Measurements from ENCODE around the gene REX1BD. TPM values are rescaled to one million over a fixed set of nuclear protein-coding genes. Genes with fewer than 3 reads are reported as not detected.
A peak's percentile ranks its signal among the peaks of the same experiment; 100 is the strongest.

REX1BD gene
- total and polyA plus RNA-seq, 2 of the 13 experiments (the other 11 are each of a cell fraction or from before 2014, with no cell fraction given): 7.5 to 25.4 TPM

DNA sequence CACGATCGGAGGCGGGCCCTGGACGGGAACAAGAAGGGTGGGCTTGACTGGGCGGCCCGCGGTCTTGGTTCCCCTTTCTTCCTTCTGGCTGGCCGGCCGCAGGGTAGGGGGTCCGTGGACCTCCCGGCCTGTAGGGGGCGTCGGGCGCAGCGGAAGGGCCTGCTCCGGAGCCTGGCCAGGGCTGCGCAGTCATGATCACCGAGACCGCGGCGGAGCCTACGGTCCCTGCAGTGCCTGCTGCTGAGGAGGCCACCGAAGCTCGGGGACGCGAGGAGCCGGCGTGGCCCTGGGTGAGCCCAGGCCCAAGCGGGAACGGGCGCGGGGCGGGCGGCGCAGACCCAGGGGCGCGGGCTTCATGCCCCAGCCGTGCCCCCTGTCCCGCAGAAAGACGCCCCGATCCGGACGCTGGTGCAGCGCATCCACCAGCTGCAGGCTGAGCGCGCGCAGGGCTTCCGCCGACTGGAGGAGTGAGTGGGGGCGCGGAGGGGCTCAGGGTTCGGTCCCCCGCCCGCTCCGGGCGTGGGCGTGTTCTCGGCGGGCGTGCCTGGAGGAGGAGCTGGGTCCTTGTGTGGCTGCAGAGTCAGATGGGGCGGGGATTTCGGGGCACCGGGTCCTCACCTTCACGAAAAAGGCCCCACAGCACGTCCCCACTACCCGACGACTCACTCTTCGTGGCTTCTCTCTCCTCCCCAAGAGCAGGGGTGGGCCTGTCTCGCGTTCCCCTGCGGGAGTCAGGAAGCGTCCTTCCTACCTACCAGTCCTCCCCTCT, at the start of gene REX1BD (continued):
- TF ChIP-seq, protein P1, sequence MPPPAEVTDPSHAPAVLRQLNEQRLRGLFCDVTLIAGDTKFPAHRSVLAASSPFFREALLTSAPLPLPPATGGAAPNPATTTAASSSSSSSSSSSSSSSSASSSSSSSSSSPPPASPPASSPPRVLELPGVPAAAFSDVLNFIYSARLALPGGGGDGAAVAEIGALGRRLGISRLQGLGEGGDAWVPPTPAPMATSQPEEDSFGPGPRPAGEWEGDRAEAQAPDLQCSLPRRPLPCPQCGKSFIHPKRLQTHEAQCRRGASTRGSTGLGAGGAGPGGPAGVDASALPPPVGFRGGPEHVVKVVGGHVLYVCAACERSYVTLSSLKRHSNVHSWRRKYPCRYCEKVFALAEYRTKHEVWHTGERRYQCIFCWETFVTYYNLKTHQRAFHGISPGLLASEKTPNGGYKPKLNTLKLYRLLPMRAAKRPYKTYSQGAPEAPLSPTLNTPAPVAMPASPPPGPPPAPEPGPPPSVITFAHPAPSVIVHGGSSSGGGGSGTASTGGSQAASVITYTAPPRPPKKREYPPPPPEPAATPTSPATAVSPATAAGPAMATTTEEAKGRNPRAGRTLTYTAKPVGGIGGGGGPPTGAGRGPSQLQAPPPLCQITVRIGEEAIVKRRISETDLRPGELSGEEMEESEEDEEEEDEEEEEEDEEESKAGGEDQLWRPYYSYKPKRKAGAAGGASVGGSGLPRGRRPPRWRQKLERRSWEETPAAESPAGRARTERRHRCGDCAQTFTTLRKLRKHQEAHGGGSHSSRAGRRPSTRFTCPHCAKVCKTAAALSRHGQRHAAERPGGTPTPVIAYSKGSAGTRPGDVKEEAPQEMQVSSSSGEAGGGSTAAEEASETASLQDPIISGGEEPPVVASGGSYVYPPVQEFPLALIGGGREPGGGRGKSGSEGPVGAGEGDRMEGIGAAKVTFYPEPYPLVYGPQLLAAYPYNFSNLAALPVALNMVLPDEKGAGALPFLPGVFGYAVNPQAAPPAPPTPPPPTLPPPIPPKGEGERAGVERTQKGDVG (CRISPR knock-in tag; IDR thresholded peaks at IDR 0.05; ENCODE audit: borderline replicate concordance): no peak
- TF ChIP-seq, protein P2, sequence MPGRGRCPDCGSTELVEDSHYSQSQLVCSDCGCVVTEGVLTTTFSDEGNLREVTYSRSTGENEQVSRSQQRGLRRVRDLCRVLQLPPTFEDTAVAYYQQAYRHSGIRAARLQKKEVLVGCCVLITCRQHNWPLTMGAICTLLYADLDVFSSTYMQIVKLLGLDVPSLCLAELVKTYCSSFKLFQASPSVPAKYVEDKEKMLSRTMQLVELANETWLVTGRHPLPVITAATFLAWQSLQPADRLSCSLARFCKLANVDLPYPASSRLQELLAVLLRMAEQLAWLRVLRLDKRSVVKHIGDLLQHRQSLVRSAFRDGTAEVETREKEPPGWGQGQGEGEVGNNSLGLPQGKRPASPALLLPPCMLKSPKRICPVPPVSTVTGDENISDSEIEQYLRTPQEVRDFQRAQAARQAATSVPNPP (CRISPR knock-in tag; IDR thresholded peaks at IDR 0.05): peak; percentile 66
- TF ChIP-seq, protein P3, sequence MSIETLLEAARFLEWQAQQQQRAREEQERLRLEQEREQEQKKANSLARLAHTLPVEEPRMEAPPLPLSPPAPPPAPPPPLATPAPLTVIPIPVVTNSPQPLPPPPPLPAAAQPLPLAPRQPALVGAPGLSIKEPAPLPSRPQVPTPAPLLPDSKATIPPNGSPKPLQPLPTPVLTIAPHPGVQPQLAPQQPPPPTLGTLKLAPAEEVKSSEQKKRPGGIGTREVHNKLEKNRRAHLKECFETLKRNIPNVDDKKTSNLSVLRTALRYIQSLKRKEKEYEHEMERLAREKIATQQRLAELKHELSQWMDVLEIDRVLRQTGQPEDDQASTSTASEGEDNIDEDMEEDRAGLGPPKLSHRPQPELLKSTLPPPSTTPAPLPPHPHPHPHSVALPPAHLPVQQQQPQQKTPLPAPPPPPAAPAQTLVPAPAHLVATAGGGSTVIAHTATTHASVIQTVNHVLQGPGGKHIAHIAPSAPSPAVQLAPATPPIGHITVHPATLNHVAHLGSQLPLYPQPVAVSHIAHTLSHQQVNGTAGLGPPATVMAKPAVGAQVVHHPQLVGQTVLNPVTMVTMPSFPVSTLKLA (IDR thresholded peaks at IDR 0.05): no peak
- TF ChIP-seq, protein P4, sequence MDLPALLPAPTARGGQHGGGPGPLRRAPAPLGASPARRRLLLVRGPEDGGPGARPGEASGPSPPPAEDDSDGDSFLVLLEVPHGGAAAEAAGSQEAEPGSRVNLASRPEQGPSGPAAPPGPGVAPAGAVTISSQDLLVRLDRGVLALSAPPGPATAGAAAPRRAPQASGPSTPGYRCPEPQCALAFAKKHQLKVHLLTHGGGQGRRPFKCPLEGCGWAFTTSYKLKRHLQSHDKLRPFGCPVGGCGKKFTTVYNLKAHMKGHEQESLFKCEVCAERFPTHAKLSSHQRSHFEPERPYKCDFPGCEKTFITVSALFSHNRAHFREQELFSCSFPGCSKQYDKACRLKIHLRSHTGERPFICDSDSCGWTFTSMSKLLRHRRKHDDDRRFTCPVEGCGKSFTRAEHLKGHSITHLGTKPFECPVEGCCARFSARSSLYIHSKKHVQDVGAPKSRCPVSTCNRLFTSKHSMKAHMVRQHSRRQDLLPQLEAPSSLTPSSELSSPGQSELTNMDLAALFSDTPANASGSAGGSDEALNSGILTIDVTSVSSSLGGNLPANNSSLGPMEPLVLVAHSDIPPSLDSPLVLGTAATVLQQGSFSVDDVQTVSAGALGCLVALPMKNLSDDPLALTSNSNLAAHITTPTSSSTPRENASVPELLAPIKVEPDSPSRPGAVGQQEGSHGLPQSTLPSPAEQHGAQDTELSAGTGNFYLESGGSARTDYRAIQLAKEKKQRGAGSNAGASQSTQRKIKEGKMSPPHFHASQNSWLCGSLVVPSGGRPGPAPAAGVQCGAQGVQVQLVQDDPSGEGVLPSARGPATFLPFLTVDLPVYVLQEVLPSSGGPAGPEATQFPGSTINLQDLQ (CRISPR knock-in tag; IDR thresholded peaks at IDR 0.05): no peak
- no peak for TF ChIP-seq ADNP (CRISPR knock-in tag; IDR thresholded peaks at IDR 0.05)
- TF ChIP-seq AKAP8 (CRISPR knock-in tag; IDR thresholded peaks at IDR 0.05): 0 out of 2 replicates have a peak, but pooled peaks have one; percentile 41
- TF ChIP-seq YEATS4 (CRISPR knock-in tag; IDR thresholded peaks at IDR 0.05; ENCODE audit: borderline replicate concordance): peak; percentile 70
- peak; percentile 63; the same call in 1 of the 2 replicates for TF ChIP-seq FOXA3 (CRISPR knock-in tag; IDR thresholded peaks at IDR 0.05)
- peak; percentile 82 for TF ChIP-seq KDM3A (CRISPR knock-in tag; IDR thresholded peaks at IDR 0.05; ENCODE audit: low read depth)
- TF ChIP-seq ZBTB8A (CRISPR knock-in tag; IDR thresholded peaks at IDR 0.05; ENCODE audit: borderline replicate concordance, low read depth): no peak; the same call in 1 of the 2 replicates
- TF ChIP-seq RAD51 (IDR thresholded peaks at IDR 0.05; ENCODE audit: borderline replicate concordance): no peak
- TF ChIP-seq GATA4 (IDR thresholded peaks at IDR 0.05; ENCODE audit: borderline replicate concordance, low read depth): peak; percentile 80
- TF ChIP-seq KDM4B (CRISPR knock-in tag; IDR thresholded peaks at IDR 0.05): peak; percentile 88
- peak; percentile 78 for TF ChIP-seq TBX2 (CRISPR knock-in tag; IDR thresholded peaks at IDR 0.05; ENCODE audit: borderline replicate concordance)
- peak; percentile 64; the same call in 1 of the 2 replicates for TF ChIP-seq ZNF160 (CRISPR knock-in tag; IDR thresholded peaks at IDR 0.05)
- TF ChIP-seq, protein P5, sequence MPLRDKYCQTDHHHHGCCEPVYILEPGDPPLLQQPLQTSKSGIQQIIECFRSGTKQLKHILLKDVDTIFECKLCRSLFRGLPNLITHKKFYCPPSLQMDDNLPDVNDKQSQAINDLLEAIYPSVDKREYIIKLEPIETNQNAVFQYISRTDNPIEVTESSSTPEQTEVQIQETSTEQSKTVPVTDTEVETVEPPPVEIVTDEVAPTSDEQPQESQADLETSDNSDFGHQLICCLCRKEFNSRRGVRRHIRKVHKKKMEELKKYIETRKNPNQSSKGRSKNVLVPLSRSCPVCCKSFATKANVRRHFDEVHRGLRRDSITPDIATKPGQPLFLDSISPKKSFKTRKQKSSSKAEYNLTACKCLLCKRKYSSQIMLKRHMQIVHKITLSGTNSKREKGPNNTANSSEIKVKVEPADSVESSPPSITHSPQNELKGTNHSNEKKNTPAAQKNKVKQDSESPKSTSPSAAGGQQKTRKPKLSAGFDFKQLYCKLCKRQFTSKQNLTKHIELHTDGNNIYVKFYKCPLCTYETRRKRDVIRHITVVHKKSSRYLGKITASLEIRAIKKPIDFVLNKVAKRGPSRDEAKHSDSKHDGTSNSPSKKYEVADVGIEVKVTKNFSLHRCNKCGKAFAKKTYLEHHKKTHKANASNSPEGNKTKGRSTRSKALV (CRISPR knock-in tag; IDR thresholded peaks at IDR 0.05): peak; percentile 17; the same call in 1 of the 2 replicates
